ENCODE data around the gene HNRNPUL1. TPM values are rescaled to one million over a fixed set of nuclear protein-coding genes. Genes with fewer than 3 reads are reported as not detected.
A peak's percentile ranks its signal among the peaks of the same experiment; 100 is the strongest.

HNRNPUL1 gene
- total and polyA plus RNA-seq, 2 donors (not counting 1 experiment from before 2014, with no cell fraction given) = 36.4 to 58.1 TPM

DNA sequence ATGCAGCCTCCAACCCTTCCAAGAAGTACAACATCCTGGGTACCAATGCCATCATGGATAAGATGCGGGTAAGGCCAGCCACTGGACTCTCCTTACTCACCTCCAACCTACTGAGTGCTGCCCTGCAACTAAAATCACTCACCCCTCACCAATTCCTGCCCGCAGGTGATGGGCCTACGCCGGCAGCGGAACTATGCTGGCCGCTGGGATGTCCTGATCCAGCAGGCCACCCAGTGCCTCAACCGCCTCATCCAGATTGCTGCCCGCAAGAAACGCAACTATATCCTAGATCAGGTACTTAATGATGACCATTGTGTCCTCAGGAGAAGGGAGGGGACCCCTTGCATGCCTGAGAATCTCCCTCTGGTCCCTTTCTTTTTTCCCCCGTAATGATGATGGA lies 30.2 kb downstream of the HNRNPUL1 start:
- no peak overlapping the region for H2AFZ ChIP-seq (ENCODE audit: low read length)
- no peak for DNase-seq (ENCODE audit: low read depth in 2 of 2)
- H3K79me2 ChIP-seq (ENCODE audit: control insufficient read depth, insufficient read depth, low read length) = peaks cover 4% of the 10 kb centered on the region

DNA sequence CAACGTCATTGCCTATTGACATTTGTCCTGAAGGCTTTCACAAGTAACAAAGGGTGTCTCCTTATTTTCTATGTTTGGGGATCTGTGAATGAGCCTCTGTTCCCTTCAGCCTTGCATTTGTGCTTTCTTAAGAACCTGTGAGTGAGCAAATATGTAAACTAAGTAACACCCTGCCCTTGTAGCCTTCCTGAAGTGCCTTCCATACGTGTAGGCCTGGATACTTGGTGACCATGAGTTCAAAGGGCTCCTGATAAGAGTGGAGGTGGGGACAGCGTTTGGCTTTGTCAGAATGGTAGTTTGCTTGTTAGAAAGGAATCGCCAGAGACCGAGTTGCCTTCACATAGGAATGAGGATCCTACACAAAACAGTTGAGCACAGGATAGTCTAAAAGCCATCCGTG lies 31.3 kb downstream of the HNRNPUL1 start:
- Histone ChIP-seq H3K4me1 (ENCODE audit: control insufficient read depth, extremely low read depth, insufficient read depth, low read length) (peaks cover 30% of the 10 kb centered on the region), H3K9ac (ENCODE audit: insufficient read depth, low read length) (no peak overlapping the region), H3K79me2 (ENCODE audit: control insufficient read depth, insufficient read depth, low read length) (peaks cover 5% of the 10 kb centered on the region), H3K36me3 (ENCODE audit: control insufficient read depth, insufficient read depth, low read length) (peaks cover 41% of the 10 kb centered on the region), H3K27ac (ENCODE audit: insufficient read depth, low read length) (no peak overlapping the region), H3K27me3 (ENCODE audit: control insufficient read depth, insufficient read depth, low read length) (no peaks in the 10 kb centered on the region), H3K4me2 (ENCODE audit: extremely low read depth, insufficient read depth, low read length) (no peak overlapping the region), H3K9me3 (ENCODE audit: control insufficient read depth, insufficient read depth, low read depth, low read length) (no peaks in the 10 kb centered on the region), H2AFZ (ENCODE audit: low read length) (no peak overlapping the region), H3K4me3 (replicated peaks in 1 of 4; ENCODE audit: control extremely low read depth in 1 of 4, insufficient read depth in 1 of 4, low read depth in 3 of 4, low read length in 4 of 4) (no peak overlapping the region), H4K20me1 (ENCODE audit: control insufficient read depth, extremely low read depth, insufficient read depth, low read length) (no peaks in the 10 kb centered on the region)
- no peak for DNase-seq (ENCODE audit: low read depth in 2 of 2)
- TF ChIP-seq, protein P1, sequence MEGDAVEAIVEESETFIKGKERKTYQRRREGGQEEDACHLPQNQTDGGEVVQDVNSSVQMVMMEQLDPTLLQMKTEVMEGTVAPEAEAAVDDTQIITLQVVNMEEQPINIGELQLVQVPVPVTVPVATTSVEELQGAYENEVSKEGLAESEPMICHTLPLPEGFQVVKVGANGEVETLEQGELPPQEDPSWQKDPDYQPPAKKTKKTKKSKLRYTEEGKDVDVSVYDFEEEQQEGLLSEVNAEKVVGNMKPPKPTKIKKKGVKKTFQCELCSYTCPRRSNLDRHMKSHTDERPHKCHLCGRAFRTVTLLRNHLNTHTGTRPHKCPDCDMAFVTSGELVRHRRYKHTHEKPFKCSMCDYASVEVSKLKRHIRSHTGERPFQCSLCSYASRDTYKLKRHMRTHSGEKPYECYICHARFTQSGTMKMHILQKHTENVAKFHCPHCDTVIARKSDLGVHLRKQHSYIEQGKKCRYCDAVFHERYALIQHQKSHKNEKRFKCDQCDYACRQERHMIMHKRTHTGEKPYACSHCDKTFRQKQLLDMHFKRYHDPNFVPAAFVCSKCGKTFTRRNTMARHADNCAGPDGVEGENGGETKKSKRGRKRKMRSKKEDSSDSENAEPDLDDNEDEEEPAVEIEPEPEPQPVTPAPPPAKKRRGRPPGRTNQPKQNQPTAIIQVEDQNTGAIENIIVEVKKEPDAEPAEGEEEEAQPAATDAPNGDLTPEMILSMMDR (conservative IDR thresholded peaks at IDR 0.05 in 1 of 2, IDR thresholded peaks at IDR 0.05 in 1 of 2; ENCODE audit: low read depth in 1 of 2, low read length in 2 of 2) = no peak
- TF ChIP-seq EZH2 (IDR thresholded peaks at IDR 0.05; ENCODE audit: low read length, missing control alignments) = no peak

More for the DNA sequence above, 30.2 kb downstream of the HNRNPUL1 start:
- TF ChIP-seq, protein P1 (conservative IDR thresholded peaks at IDR 0.05 in 1 of 2, IDR thresholded peaks at IDR 0.05 in 1 of 2; ENCODE audit: low read depth in 1 of 2, low read length in 2 of 2) = no peak
- no peak for TF ChIP-seq EZH2 (IDR thresholded peaks at IDR 0.05; ENCODE audit: low read length, missing control alignments)
- no peak overlapping the region for H3K4me3 ChIP-seq (replicated peaks in 1 of 4; ENCODE audit: control extremely low read depth in 1 of 4, insufficient read depth in 1 of 4, low read depth in 3 of 4, low read length in 4 of 4)
- H3K27ac ChIP-seq (ENCODE audit: insufficient read depth, low read length) = no peak overlapping the region
- peaks cover 40% of the 10 kb centered on the region for H3K36me3 ChIP-seq (ENCODE audit: control insufficient read depth, insufficient read depth, low read length)
- H3K9me3 ChIP-seq (ENCODE audit: control insufficient read depth, insufficient read depth, low read depth, low read length) = no peaks in the 10 kb centered on the region
- H3K9ac ChIP-seq (ENCODE audit: insufficient read depth, low read length) = no peak overlapping the region
- peaks cover 23% of the 10 kb centered on the region for H3K4me1 ChIP-seq (ENCODE audit: control insufficient read depth, extremely low read depth, insufficient read depth, low read length)
- no peaks in the 10 kb centered on the region for H3K27me3 ChIP-seq (ENCODE audit: control insufficient read depth, insufficient read depth, low read length)
- no peak overlapping the region for H3K4me2 ChIP-seq (ENCODE audit: extremely low read depth, insufficient read depth, low read length)
- no peaks in the 10 kb centered on the region for H4K20me1 ChIP-seq (ENCODE audit: control insufficient read depth, extremely low read depth, insufficient read depth, low read length)

DNA sequence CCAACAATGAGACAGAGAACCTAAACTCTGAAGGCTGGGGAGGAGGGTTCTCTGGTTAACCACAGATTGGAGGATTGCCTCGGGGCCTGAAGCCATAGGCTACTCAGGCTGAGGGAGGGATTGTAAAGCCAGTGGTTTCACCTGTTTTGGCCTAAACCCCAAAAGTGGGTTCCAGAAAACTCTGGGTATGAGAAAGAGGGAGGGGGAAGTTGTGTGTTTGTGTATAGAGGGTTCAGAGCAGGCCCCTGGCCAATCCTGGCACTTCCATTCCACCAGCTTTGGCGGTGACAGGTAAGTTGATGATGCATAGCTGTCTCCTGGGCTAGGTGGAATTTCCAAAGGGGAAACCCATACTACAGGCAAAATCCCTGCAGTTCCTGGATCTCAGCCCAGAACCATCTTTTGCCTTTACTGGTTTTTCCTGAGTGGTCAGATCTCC lies 32.3 kb downstream of the HNRNPUL1 start:
- H3K27ac ChIP-seq (ENCODE audit: insufficient read depth, low read length) = peak overlapping the region; percentile 22
- H4K20me1 ChIP-seq (ENCODE audit: control insufficient read depth, extremely low read depth, insufficient read depth, low read length) = no peaks in the 10 kb centered on the region
- peaks cover 7% of the 10 kb centered on the region for H3K79me2 ChIP-seq (ENCODE audit: control insufficient read depth, insufficient read depth, low read length)
- no peaks in the 10 kb centered on the region for H3K9me3 ChIP-seq (ENCODE audit: control insufficient read depth, insufficient read depth, low read depth, low read length)
- no peak overlapping the region for H3K4me3 ChIP-seq (replicated peaks in 1 of 4; ENCODE audit: control extremely low read depth in 1 of 4, insufficient read depth in 1 of 4, low read depth in 3 of 4, low read length in 4 of 4)
- no peak overlapping the region for H3K4me2 ChIP-seq (ENCODE audit: extremely low read depth, insufficient read depth, low read length)
- no peaks in the 10 kb centered on the region for H3K27me3 ChIP-seq (ENCODE audit: control insufficient read depth, insufficient read depth, low read length)
- H3K36me3 ChIP-seq (ENCODE audit: control insufficient read depth, insufficient read depth, low read length) = peaks cover 43% of the 10 kb centered on the region
- H2AFZ ChIP-seq (ENCODE audit: low read length) = no peak overlapping the region
- TF ChIP-seq, protein P1 (conservative IDR thresholded peaks at IDR 0.05 in 1 of 2, IDR thresholded peaks at IDR 0.05 in 1 of 2; ENCODE audit: low read depth in 1 of 2, low read length in 2 of 2) = no peak
- no peak for TF ChIP-seq EZH2 (IDR thresholded peaks at IDR 0.05; ENCODE audit: low read length, missing control alignments)
- H3K9ac ChIP-seq (ENCODE audit: insufficient read depth, low read length) = no peak overlapping the region
- DNase-seq (ENCODE audit: low read depth in 2 of 2) = no peak
- peaks cover 30% of the 10 kb centered on the region for H3K4me1 ChIP-seq (ENCODE audit: control insufficient read depth, extremely low read depth, insufficient read depth, low read length)

Measured in fibroblast of lung (primary cell).